Common myeloid progenitor, CD34-positive (primary cell): Measurements from ENCODE around the gene FASTK.

Experiments used
- CTCF ChIA-PET: fragments of 350-600 bp; sonication (Branson Sonifier 250); formaldehyde crosslinking; loops from one replicate; lab custom pipeline; 2021; ENCODE audit warnings: antibody characterized with exemption; lab: Charles Lee
- POLR2A ChIA-PET: fragments of 350-600 bp; sonication (Branson Sonifier 250); formaldehyde crosslinking; loops from one replicate; lab custom pipeline; 2021; ENCODE audit warnings: antibody characterized with exemption; lab: Charles Lee
- DNase-seq, 3 donors: peaks; one replicate each; pipeline versions ENCODE4 v3.0.0 to v3.0.0-alpha.2; 2013
- H3K27ac ChIP-seq, 2 experiments: 1 replicate in 1 of 2; 2 replicates in 1 of 2; pipeline ENCODE4 v1.7.0; 2013; ENCODE audit warnings: inconsistent platforms in 2 of 2, low read length in 2 of 2, mild to moderate bottlenecking in 2 of 2, low read depth in 1 of 2, moderate library complexity in 1 of 2; ENCODE audit not compliant: severe bottlenecking in 2 of 2, insufficient read depth in 1 of 2, poor library complexity in 1 of 2
- H3K27me3 ChIP-seq, 5 experiments: replicated peaks in 2 of 5; 1 replicate in 3 of 5; 2 replicates in 2 of 5; pipeline versions ENCODE4 v1.6.1 to v1.7.0; 2013; ENCODE audit warnings: low read length in 4 of 5, mild to moderate bottlenecking in 2 of 5, moderate library complexity in 2 of 5, inconsistent platforms in 1 of 5; ENCODE audit not compliant: insufficient read depth in 5 of 5, control insufficient read depth in 4 of 5
- H3K36me3 ChIP-seq, 4 experiments: 1 replicate in 2 of 4; 2 replicates in 2 of 4; pipeline versions ENCODE4 v1.6.1 to v1.7.0; 2013; ENCODE audit warnings: low read length in 3 of 4, control low read depth in 1 of 4, mild to moderate bottlenecking in 1 of 4; ENCODE audit not compliant: control insufficient read depth in 4 of 4, insufficient read depth in 4 of 4
- H3K4me1 ChIP-seq, 4 experiments: 1 replicate in 3 of 4; 2 replicates in 1 of 4; pipeline versions ENCODE4 v1.6.1 to v1.7.1; 2013; ENCODE audit warnings: low read length in 3 of 4, mild to moderate bottlenecking in 3 of 4, control low read depth in 1 of 4, inconsistent platforms in 1 of 4, moderate library complexity in 1 of 4; ENCODE audit not compliant: control insufficient read depth in 4 of 4, insufficient read depth in 4 of 4; ENCODE audit errors: control extremely low read depth in 1 of 4
- H3K4me3 ChIP-seq, 7 experiments: 1 replicate in 4 of 7; 2 replicates in 3 of 7; pipeline versions ENCODE4 v1.5.1 to v1.7.0; 2013; ENCODE audit warnings: mild to moderate bottlenecking in 7 of 7, low read length in 6 of 7, moderate library complexity in 6 of 7, inconsistent platforms in 2 of 7, low read depth in 2 of 7, control low read depth in 1 of 7; ENCODE audit not compliant: insufficient read depth in 4 of 7, control insufficient read depth in 1 of 7; ENCODE audit errors: extremely low read depth in 1 of 7
- H3K9me3 ChIP-seq, 5 experiments: 1 replicate in 4 of 5; 2 replicates in 1 of 5; pipeline versions ENCODE4 v1.6.1 to v1.7.1; 2013; ENCODE audit warnings: low read length in 4 of 5, mild to moderate bottlenecking in 2 of 5, inconsistent platforms in 1 of 5, low read depth in 1 of 5, moderate library complexity in 1 of 5; ENCODE audit not compliant: control insufficient read depth in 4 of 5, insufficient read depth in 2 of 5; ENCODE audit errors: control extremely low read depth in 1 of 5
- WGBS: methylation state at CpG from one replicate; pipeline ENCODE4 v1.1.5; 2013; ENCODE audit not compliant: insufficient coverage; 5-methylcytosine and 5-hydroxymethylcytosine counted together

Gene FASTK

GRCh38 chr7:151122796-151123157, 42.2 kb upstream of the FASTK start:
- 95% methylated on average over 29 of the region's 29 CpGs for WGBS
- ChIA-PET CTCF (interaction anchor here (0.9 to 2.7 kb wide), 5 partner anchors 9 to 138 kb away, joined by 3 to 15 read pairs (median 4); no protein-coding TSS in a partner anchor), POLR2A (no interaction called here)
- Histone ChIP-seq H3K4me1 (no peaks in the 10 kb centered on the region), H3K36me3 (peaks cover 0 to 76% (median 51%) of the 10 kb centered on the region in 4 experiments), H3K27ac (no peak overlapping the region), H3K4me3 (no peak overlapping the region), H3K9me3 (no peaks in the 10 kb centered on the region), H3K27me3 (no peaks in the 10 kb centered on the region)
- DNase-seq, result no peak

DNA sequence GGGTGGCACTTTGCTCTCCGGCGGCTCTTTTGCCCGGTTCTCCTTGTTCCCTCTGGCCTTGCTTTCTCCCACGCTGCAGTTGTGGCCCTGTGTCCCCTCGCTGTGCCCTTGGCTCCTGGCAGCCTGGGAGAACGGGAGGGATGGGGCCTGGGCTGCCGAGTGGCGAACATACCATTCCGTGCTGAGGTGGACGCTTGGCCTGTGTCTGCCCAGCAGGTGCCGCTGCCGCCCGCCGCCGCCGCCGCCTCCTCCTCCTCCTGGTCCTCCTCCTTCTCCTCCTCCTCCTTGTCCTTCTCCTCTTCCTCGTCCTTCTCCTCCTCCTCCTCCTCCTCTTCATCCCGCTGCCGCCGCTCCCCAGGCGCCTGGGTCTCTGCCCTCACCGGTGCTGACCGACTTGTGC, 41.7 kb upstream of the FASTK start:
- H3K27ac ChIP-seq, result no peak overlapping the region
- WGBS, result 96% methylated on average over 21 of the region's 24 CpGs
- peaks cover 0 to 74% (median 50%) of the 10 kb centered on the region in 4 experiments for H3K36me3 ChIP-seq
- ChIA-PET CTCF (interaction anchor here (0.9 to 1.6 kb wide), 2 partner anchors 9 to 138 kb away, joined by 3 to 4 read pairs; no protein-coding TSS in a partner anchor), POLR2A (no interaction called here)
- no peaks in the 10 kb centered on the region for H3K27me3 ChIP-seq
- DNase-seq, result no peak
- no peaks in the 10 kb centered on the region for H3K4me1 ChIP-seq
- H3K9me3 ChIP-seq, result no peaks in the 10 kb centered on the region
- no peak overlapping the region for H3K4me3 ChIP-seq

DNA sequence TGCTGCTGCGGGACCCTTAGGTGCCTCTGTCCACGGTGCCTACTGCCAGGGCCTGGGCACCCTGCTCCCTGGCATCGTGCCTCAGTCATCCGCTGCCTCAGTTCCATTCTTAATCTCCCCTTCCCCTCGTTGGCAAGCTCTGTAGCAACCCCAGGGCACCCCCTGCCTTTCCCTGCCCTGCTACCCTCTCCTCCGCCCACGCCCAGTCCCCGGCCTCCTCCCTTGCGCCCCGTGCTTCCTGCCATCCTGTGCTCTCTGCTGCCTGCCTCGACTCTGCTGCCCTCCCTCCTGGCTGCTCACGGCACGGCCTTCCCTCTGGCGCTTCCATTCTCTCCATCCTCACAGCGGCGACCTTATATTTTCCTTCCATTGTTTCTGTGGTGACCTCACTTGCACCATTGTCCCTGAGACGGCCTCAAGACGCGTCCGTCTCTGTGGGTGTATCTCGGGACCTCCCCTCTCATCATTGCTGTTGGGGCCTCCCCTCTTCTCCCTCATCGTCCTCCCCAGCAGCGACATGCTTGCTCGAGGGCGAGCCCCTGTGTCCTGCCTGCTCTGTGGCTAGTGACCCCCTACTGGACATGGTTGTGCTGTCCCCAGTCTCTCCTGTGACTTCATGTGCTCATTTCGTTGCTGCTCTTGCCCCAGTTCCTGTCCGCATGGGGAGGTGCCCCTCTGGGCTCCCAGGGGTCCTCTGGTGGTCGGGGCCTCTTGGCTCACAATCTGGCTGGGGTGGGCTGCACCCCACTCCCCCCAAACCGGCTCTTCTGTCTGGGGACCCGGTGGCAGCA, 41.0 kb upstream of the FASTK start:
- no peaks in the 10 kb centered on the region for H3K4me1 ChIP-seq
- CTCF ChIA-PET, result interaction anchor here (0.7 to 2.1 kb wide), 6 partner anchors 18 to 129 kb away, joined by 3 to 9 read pairs (median 3); no protein-coding TSS in a partner anchor
- no peak overlapping the region for H3K27ac ChIP-seq
- WGBS, result 91% methylated on average over 29 of the region's 30 CpGs
- H3K4me3 ChIP-seq, result no peak overlapping the region
- DNase-seq, result no peak
- no peaks in the 10 kb centered on the region for H3K9me3 ChIP-seq
- H3K36me3 ChIP-seq, result peaks cover 0 to 79% (median 52%) of the 10 kb centered on the region in 4 experiments
- H3K27me3 ChIP-seq, result no peaks in the 10 kb centered on the region
- POLR2A ChIA-PET, result no interaction called here

GRCh38 chr7:151120896-151121295, 40.3 kb upstream of the FASTK start:
- no peak for DNase-seq
- no peak overlapping the region for H3K4me3 ChIP-seq
- H3K36me3 ChIP-seq, result peaks cover 0 to 79% (median 52%) of the 10 kb centered on the region in 4 experiments
- ChIA-PET POLR2A (no interaction called here), CTCF (interaction anchor here (0.7 to 2.1 kb wide), 10 partner anchors 15 to 130 kb away, joined by 3 to 9 read pairs (median 3); no protein-coding TSS in a partner anchor)
- H3K27me3 ChIP-seq, result peaks cover 0 to 2% (median 1%) of the 10 kb centered on the region in 5 experiments
- peaks cover 0 to 1% (median 0%) of the 10 kb centered on the region in 4 experiments for H3K4me1 ChIP-seq
- H3K27ac ChIP-seq, result no peak overlapping the region
- H3K9me3 ChIP-seq, result no peaks in the 10 kb centered on the region
- over 99% methylated on average over 22 of the region's 22 CpGs for WGBS

DNA sequence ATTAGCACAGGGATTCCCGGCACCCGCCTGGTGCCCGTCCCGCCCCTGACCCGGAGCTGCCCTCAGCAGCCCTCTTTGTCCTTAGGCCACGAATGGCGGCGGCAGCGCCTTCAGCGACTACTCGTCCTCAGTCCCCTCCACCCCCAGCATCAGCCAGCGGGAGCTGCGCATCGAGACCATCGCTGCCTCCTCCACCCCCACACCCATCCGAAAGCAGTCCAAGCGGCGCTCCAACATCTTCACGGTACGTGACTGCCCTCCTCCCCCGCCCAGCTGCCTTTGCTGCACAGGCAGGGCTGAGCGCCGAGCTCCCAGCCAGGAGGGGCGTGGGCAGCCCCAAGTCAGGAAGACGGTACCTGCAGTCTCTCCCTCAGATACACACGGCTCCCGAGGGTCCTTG, 39.3 kb upstream of the FASTK start:
- POLR2A ChIA-PET, result no interaction called here

DNA sequence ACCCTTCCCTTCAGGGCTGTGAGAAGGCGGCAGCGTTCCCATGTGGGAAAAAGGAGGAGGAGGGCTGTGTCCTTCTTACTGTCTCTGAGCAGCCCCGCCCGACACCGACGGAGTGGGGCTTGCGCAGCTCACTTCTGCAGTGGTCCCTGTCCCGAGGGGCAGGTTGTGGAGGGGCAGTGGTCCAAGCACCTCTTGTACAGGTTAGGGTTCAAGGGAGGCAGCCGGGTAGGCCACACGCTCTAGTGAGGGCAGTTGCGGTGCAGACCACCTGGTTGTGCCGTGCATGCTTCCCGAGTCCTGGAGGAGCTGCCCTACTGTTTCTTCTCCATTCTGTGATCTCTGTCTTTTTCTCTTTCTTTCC, 38.4 kb upstream of the FASTK start:
- no peak overlapping the region for H3K27ac ChIP-seq
- DNase-seq, result no peak
- POLR2A ChIA-PET, result no interaction called here
- no peaks in the 10 kb centered on the region for H3K9me3 ChIP-seq
- CTCF ChIA-PET, result interaction anchor here (0.8 to 2.1 kb wide), 5 partner anchors 8 to 66 kb away, joined by 3 to 9 read pairs (median 5); no protein-coding TSS in a partner anchor
- H3K4me1 ChIP-seq, result peaks cover 0 to 11% (median 4%) of the 10 kb centered on the region in 4 experiments
- no peak overlapping the region for H3K4me3 ChIP-seq
- peaks cover 0 to 14% (median 6%) of the 10 kb centered on the region in 5 experiments for H3K27me3 ChIP-seq
- 99% methylated on average over 8 of the region's 13 CpGs for WGBS
- peaks cover 0 to 66% (median 44%) of the 10 kb centered on the region in 4 experiments for H3K36me3 ChIP-seq

More for the DNA sequence above, 39.3 kb upstream of the FASTK start:
- CTCF ChIA-PET, result interaction anchor here (0.8 to 2.1 kb wide), 8 partner anchors 9 to 124 kb away, joined by 3 to 9 read pairs (median 4); no protein-coding TSS in a partner anchor
- no peaks in the 10 kb centered on the region for H3K9me3 ChIP-seq
- 94% methylated on average over 17 of the region's 27 CpGs for WGBS
- H3K4me1 ChIP-seq, result peaks cover 0 to 5% (median under 1%) of the 10 kb centered on the region in 4 experiments
- peaks cover 0 to 70% (median 47%) of the 10 kb centered on the region in 4 experiments for H3K36me3 ChIP-seq
- H3K4me3 ChIP-seq, result no peak overlapping the region
- no peak overlapping the region for H3K27ac ChIP-seq
- no peak for DNase-seq
- peaks cover 0 to 7% (median 4%) of the 10 kb centered on the region in 5 experiments for H3K27me3 ChIP-seq
